GM23338 (cell line): ENCODE results near the gene FBN2. TPM values are rescaled to one million over a fixed set of nuclear protein-coding genes. Genes with fewer than 3 reads are reported as not detected.

Experiments used
- ATAC-seq: fragments of 200-7000 bp; cut with Tn5 transposase; 3 replicates; pipeline ENCODE4 v1.9.1; 2020
- DNase-seq: peaks from one replicate; pipeline ENCODE4 v3.0.0-alpha.2; 2015; ENCODE audit warnings: low spot score
- H2AFZ ChIP-seq: fragments of 200-600 bp; sonication (generic); 2 replicates; pipeline ENCODE4 v1.8.0; 2016; ENCODE audit warnings: antibody characterized with exemption, mild to moderate bottlenecking, moderate library complexity
- H3F3A ChIP-seq: fragments of 200-600 bp; sonication (generic); replicated peaks from 2 replicates; pipeline ENCODE4 v1.8.0; 2017; ENCODE audit warnings: antibody characterized with exemption, mixed run types, low read depth
- H3K27ac ChIP-seq: fragments of 200-600 bp; sonication (generic); 2 replicates; pipeline ENCODE4 v1.6.1; 2016; ENCODE audit warnings: low read depth
- H3K27me3 ChIP-seq: fragments of 200-600 bp; sonication (generic); 2 replicates; pipeline ENCODE4 v1.8.0; 2016; ENCODE audit warnings: mild to moderate bottlenecking, mixed run types, moderate library complexity; ENCODE audit not compliant: insufficient read depth
- H3K36me3 ChIP-seq: fragments of 200-600 bp; sonication (generic); 2 replicates; pipeline ENCODE4 v1.8.0; 2016; ENCODE audit warnings: mild to moderate bottlenecking; ENCODE audit not compliant: insufficient read depth
- H3K4me1 ChIP-seq: fragments of 200-600 bp; sonication (generic); 2 replicates; pipeline ENCODE4 v1.8.0; 2016; ENCODE audit warnings: mild to moderate bottlenecking, moderate library complexity; ENCODE audit not compliant: insufficient read depth
- H3K4me2 ChIP-seq: fragments of 200-600 bp; sonication (generic); 2 replicates; pipeline ENCODE4 v1.7.1; 2017; ENCODE audit warnings: mixed run types
- H3K4me3 ChIP-seq: fragments of 200-600 bp; sonication (generic); 2 replicates; pipeline ENCODE4 v1.6.1; 2016; ENCODE audit warnings: mixed run types
- H3K79me2 ChIP-seq: fragments of 200-600 bp; sonication (generic); replicated peaks from 2 replicates; pipeline ENCODE4 v1.8.0; 2017; ENCODE audit warnings: mild to moderate bottlenecking; ENCODE audit not compliant: insufficient read depth
- H3K9me2 ChIP-seq: fragments of 200-600 bp; sonication (generic); 2 replicates; pipeline ENCODE4 v1.8.0; 2017; ENCODE audit not compliant: insufficient read depth
- H4K20me1 ChIP-seq: fragments of 200-600 bp; sonication (generic); replicated peaks from 2 replicates; pipeline ENCODE4 v1.8.0; 2017; ENCODE audit warnings: mild to moderate bottlenecking; ENCODE audit not compliant: insufficient read depth
- H3K27ac Mint-ChIP-seq: 2 replicates; pipeline ENCODE4 v1.8.0; 2020; ENCODE audit warnings: inconsistent platforms, mild to moderate bottlenecking, moderate library complexity, mixed read lengths
- H3K27me3 Mint-ChIP-seq: 3 replicates; pipeline ENCODE4 v1.8.0; 2022; ENCODE audit warnings: low read depth, mild to moderate bottlenecking, moderate library complexity, mixed read lengths, inconsistent platforms; ENCODE audit not compliant: insufficient read depth, poor library complexity
- H3K36me3 Mint-ChIP-seq: 3 replicates; pipeline ENCODE4 v1.8.0; 2021; ENCODE audit warnings: low read depth, mild to moderate bottlenecking, inconsistent platforms, moderate library complexity, mixed read lengths
- H3K4me1 Mint-ChIP-seq: 3 replicates; pipeline ENCODE4 v1.8.0; 2020; ENCODE audit warnings: mild to moderate bottlenecking, inconsistent platforms, mixed read lengths
- H3K4me3 Mint-ChIP-seq: 3 replicates; pipeline ENCODE4 v1.8.0; 2021; ENCODE audit warnings: moderate library complexity, mild to moderate bottlenecking, inconsistent platforms, mixed read lengths
- H3K9me3 Mint-ChIP-seq: 3 replicates; pipeline ENCODE4 v1.8.0; 2020; ENCODE audit warnings: moderate library complexity, mild to moderate bottlenecking, inconsistent platforms, mixed read lengths
- CREB1 ChIP-seq: fragments of 250-450 bp; sonication (Bioruptor Pico); IDR thresholded peaks from 2 replicates; pipeline ENCODE4 v1.5.0; 2020; ENCODE audit warnings: low read depth, mild to moderate bottlenecking, moderate library complexity
- EZH2 ChIP-seq: fragments of 200-600 bp; sonication (generic); IDR thresholded peaks from one replicate; pipeline ENCODE4 v1.8.0; 2017; ENCODE audit warnings: antibody characterized with exemption, mild to moderate bottlenecking, low read depth; ENCODE audit not compliant: unreplicated experiment
- JUNB ChIP-seq: IDR thresholded peaks from one replicate; pipeline ENCODE4 v1.6.1; 2016; ENCODE audit warnings: antibody characterized with exemption; ENCODE audit not compliant: unreplicated experiment
- NANOG ChIP-seq: IDR thresholded peaks from 2 replicates; pipeline ENCODE4 v1.6.1; 2016; ENCODE audit warnings: antibody characterized with exemption, borderline replicate concordance
- STAT1 ChIP-seq: IDR thresholded peaks from one replicate; pipeline ENCODE4 v1.6.1; 2016; ENCODE audit warnings: antibody characterized with exemption; ENCODE audit not compliant: unreplicated experiment
- ZNF114 ChIP-seq: fragments of 250-450 bp; sonication (Bioruptor Pico); IDR thresholded peaks from 2 replicates; pipeline ENCODE4 v1.5.0; 2020; ENCODE audit warnings: mild to moderate bottlenecking, moderate library complexity
- polyA plus RNA-seq: library from polyadenylated mRNA; unstranded; fragments of >200 nt; fragmentation: Nextera tagmentation; extraction: Ambion mirVana; gene quantifications from 2 replicates; pipeline ENCODE4 v1.2.1, GENCODE V29; 2016
- total RNA-seq: library from RNA; depleted of rRNA; stranded (reverse); fragments of >200 nt; shearing (Covaris generic); gene quantifications from 2 replicates; pipeline ENCODE4 v1.2.3, GENCODE V29; 2014
- TF ChIP-seq, protein P1 (sequence below): fragments of 250-450 bp; sonication (Bioruptor Pico); IDR thresholded peaks from 2 replicates; pipeline ENCODE4 v1.5.0; 2020; ENCODE audit warnings: mild to moderate bottlenecking, moderate library complexity
- TF ChIP-seq, protein P2 (sequence below), 2 experiments: fragments of 200-600 bp in 1 of 2; sonication (generic) in 1 of 2; conservative IDR thresholded peaks; 2 replicates each; pipeline versions ENCODE4 v1.5.1 to v1.6.1; 2016 to 2017; ENCODE audit warnings: antibody characterized with exemption in 2 of 2, low read depth in 2 of 2, mild to moderate bottlenecking in 2 of 2, moderate library complexity in 1 of 2

FBN2 gene
- total and polyA plus RNA-seq, 2 experiments from 2014 or later: 2.6 to 13.6 TPM

DNA sequence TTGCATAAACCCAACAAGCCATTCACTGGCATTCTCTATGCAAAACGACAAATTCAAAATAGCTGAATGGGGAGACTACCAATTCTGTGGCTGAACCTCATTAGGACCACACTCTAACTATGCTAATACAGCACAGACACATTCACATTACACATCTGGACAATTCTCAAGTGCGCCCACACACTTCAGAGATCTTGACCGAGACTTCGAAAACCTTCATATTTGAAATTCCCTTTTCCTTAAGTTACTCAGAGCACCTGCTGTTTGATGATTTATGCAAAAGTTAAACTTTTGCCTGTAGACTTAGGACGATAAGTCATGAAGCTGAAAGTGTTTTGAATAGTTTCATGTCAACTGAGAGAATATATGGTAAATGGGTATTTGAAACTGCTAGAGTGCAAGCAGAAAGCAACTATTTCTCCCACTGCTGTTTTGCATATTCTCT is 111.9 kb downstream of the FBN2 start (continued):
- TF ChIP-seq, protein P1, sequence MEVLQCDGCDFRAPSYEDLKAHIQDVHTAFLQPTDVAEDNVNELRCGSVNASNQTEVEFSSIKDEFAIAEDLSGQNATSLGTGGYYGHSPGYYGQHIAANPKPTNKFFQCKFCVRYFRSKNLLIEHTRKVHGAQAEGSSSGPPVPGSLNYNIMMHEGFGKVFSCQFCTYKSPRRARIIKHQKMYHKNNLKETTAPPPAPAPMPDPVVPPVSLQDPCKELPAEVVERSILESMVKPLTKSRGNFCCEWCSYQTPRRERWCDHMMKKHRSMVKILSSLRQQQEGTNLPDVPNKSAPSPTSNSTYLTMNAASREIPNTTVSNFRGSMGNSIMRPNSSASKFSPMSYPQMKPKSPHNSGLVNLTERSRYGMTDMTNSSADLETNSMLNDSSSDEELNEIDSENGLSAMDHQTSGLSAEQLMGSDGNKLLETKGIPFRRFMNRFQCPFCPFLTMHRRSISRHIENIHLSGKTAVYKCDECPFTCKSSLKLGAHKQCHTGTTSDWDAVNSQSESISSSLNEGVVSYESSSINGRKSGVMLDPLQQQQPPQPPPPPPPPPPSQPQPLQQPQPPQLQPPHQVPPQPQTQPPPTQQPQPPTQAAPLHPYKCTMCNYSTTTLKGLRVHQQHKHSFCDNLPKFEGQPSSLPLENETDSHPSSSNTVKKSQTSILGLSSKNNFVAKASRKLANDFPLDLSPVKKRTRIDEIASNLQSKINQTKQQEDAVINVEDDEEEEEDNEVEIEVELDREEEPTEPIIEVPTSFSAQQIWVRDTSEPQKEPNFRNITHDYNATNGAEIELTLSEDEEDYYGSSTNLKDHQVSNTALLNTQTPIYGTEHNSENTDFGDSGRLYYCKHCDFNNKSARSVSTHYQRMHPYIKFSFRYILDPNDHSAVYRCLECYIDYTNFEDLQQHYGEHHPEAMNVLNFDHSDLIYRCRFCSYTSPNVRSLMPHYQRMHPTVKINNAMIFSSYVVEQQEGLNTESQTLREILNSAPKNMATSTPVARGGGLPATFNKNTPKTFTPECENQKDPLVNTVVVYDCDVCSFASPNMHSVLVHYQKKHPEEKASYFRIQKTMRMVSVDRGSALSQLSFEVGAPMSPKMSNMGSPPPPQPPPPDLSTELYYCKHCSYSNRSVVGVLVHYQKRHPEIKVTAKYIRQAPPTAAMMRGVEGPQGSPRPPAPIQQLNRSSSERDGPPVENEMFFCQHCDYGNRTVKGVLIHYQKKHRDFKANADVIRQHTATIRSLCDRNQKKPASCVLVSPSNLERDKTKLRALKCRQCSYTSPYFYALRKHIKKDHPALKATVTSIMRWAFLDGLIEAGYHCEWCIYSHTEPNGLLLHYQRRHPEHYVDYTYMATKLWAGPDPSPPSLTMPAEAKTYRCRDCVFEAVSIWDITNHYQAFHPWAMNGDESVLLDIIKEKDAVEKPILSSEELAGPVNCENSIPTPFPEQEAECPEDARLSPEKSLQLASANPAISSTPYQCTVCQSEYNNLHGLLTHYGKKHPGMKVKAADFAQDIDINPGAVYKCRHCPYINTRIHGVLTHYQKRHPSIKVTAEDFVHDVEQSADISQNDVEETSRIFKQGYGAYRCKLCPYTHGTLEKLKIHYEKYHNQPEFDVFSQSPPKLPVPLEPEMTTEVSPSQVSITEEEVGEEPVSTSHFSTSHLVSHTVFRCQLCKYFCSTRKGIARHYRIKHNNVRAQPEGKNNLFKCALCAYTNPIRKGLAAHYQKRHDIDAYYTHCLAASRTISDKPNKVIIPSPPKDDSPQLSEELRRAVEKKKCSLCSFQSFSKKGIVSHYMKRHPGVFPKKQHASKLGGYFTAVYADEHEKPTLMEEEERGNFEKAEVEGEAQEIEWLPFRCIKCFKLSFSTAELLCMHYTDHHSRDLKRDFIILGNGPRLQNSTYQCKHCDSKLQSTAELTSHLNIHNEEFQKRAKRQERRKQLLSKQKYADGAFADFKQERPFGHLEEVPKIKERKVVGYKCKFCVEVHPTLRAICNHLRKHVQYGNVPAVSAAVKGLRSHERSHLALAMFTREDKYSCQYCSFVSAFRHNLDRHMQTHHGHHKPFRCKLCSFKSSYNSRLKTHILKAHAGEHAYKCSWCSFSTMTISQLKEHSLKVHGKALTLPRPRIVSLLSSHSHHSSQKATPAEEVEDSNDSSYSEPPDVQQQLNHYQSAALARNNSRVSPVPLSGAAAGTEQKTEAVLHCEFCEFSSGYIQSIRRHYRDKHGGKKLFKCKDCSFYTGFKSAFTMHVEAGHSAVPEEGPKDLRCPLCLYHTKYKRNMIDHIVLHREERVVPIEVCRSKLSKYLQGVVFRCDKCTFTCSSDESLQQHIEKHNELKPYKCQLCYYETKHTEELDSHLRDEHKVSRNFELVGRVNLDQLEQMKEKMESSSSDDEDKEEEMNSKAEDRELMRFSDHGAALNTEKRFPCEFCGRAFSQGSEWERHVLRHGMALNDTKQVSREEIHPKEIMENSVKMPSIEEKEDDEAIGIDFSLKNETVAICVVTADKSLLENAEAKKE: no peak
- no peak for TF ChIP-seq JUNB
- no peak for TF ChIP-seq EZH2
- TF ChIP-seq CREB1 (CRISPR knock-in tag): no peak
- no peak for TF ChIP-seq ZNF114

DNA sequence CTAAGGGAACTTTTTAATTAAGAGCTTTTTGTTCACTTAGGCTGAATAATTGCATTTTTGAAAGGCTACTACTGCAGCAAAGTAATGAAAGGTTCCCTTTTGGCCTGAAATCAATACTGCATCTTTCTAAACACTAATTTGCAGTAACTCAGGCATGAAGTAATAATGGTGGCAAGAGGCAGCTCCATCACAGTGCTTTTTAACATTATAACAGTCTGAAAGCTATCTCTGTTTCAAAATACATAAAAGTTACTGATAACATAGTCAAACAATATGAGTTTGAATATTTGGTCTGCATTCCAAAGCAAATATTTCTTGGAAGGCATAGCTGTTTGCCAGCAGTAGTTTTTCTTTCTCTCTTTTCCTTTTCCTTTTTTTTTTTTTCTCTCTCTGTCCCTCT is 113.4 kb downstream of the FBN2 start:
- Histone ChIP-seq H3K4me3 (no peak overlapping the region), H3K79me2 (no peaks in the 10 kb centered on the region), H4K20me1 (no peaks in the 10 kb centered on the region), H3K27me3 (no peaks in the 10 kb centered on the region), H3K4me2 (no peak overlapping the region), H3K9me2 (peaks cover 8% of the 10 kb centered on the region; the same call in 1 of the 2 replicates), H3K36me3 (no peaks in the 10 kb centered on the region), H2AFZ (no peak overlapping the region), H3K4me1 (peaks cover 8% of the 10 kb centered on the region), H3K27ac (no peak overlapping the region), H3F3A (no peaks in the 10 kb centered on the region)
- DNase-seq (no peak), ATAC-seq (no peak)
- no peaks in the 10 kb centered on the region for H3K36me3 Mint-ChIP-seq
- peaks cover 6% of the 10 kb centered on the region for H3K27me3 Mint-ChIP-seq
- H3K4me3 Mint-ChIP-seq: no peak overlapping the region
- H3K27ac Mint-ChIP-seq: no peak overlapping the region
- peaks cover 16% of the 10 kb centered on the region for H3K4me1 Mint-ChIP-seq
- no peaks in the 10 kb centered on the region for H3K9me3 Mint-ChIP-seq
- TF ChIP-seq, protein P2, sequence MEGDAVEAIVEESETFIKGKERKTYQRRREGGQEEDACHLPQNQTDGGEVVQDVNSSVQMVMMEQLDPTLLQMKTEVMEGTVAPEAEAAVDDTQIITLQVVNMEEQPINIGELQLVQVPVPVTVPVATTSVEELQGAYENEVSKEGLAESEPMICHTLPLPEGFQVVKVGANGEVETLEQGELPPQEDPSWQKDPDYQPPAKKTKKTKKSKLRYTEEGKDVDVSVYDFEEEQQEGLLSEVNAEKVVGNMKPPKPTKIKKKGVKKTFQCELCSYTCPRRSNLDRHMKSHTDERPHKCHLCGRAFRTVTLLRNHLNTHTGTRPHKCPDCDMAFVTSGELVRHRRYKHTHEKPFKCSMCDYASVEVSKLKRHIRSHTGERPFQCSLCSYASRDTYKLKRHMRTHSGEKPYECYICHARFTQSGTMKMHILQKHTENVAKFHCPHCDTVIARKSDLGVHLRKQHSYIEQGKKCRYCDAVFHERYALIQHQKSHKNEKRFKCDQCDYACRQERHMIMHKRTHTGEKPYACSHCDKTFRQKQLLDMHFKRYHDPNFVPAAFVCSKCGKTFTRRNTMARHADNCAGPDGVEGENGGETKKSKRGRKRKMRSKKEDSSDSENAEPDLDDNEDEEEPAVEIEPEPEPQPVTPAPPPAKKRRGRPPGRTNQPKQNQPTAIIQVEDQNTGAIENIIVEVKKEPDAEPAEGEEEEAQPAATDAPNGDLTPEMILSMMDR (conservative IDR thresholded peaks at IDR 0.05; ENCODE audit: low read depth in 2 of 2): no peak
- TF ChIP-seq NANOG: no peak
- no peak for TF ChIP-seq EZH2
- no peak for TF ChIP-seq JUNB
- no peak for TF ChIP-seq STAT1
- no peak for TF ChIP-seq CREB1 (CRISPR knock-in tag)
- TF ChIP-seq, protein P1: no peak
